GM06990 (cell line): ENCODE measurements around the gene LRRC63.
A peak's percentile ranks its signal among the peaks of the same experiment; 100 is the strongest.

Experiments
- DNase-seq: peaks from one replicate; pipeline ENCODE4 v3.0.0-alpha.2; 2011; ENCODE audit not compliant: insufficient read length; ENCODE audit errors: extremely low read depth
- H3K27me3 ChIP-seq: replicated peaks from 2 replicates; pipeline ENCODE4 v1.6.0; 2011; ENCODE audit warnings: low read length; ENCODE audit not compliant: control insufficient read depth, insufficient read depth
- H3K36me3 ChIP-seq: 2 replicates; pipeline ENCODE4 v1.5.1; 2011; ENCODE audit warnings: low read length; ENCODE audit not compliant: control insufficient read depth, insufficient read depth
- H3K4me3 ChIP-seq: replicated peaks from 2 replicates; pipeline ENCODE4 v1.5.1; 2011; ENCODE audit warnings: low read depth, mild to moderate bottlenecking, control low read depth, low read length
- TF ChIP-seq, protein P1 (sequence below): IDR thresholded peaks from 2 replicates; pipeline ENCODE4 v1.5.1; 2011; ENCODE audit warnings: low read length, control low read depth, mild to moderate bottlenecking, inconsistent platforms; ENCODE audit not compliant: insufficient read depth, poor library complexity, severe bottlenecking

The LRRC63 gene

DNA sequence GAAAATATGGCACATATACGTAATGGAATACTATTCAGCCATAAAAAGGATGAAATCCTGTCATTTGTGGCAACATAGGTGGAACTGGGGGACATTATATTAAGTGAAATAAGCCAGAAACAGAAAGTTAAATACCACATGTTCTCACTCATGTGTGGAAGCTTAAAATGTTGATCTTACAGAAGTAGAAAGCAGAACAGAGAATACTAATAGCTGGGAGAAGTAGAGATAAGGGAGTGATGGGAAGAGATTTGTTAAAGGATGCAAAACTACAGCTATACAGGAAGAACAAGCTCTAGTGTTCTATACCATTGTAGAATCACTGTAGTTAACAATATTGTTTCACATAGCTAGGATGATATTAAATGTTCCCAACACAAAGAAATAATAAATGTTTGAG lies 107.3 kb downstream of the LRRC63 start:
- Histone ChIP-seq H3K4me3 (no peak overlapping the region), H3K36me3 (no peaks in the 10 kb centered on the region), H3K27me3 (no peaks in the 10 kb centered on the region)
- TF ChIP-seq, protein P1, sequence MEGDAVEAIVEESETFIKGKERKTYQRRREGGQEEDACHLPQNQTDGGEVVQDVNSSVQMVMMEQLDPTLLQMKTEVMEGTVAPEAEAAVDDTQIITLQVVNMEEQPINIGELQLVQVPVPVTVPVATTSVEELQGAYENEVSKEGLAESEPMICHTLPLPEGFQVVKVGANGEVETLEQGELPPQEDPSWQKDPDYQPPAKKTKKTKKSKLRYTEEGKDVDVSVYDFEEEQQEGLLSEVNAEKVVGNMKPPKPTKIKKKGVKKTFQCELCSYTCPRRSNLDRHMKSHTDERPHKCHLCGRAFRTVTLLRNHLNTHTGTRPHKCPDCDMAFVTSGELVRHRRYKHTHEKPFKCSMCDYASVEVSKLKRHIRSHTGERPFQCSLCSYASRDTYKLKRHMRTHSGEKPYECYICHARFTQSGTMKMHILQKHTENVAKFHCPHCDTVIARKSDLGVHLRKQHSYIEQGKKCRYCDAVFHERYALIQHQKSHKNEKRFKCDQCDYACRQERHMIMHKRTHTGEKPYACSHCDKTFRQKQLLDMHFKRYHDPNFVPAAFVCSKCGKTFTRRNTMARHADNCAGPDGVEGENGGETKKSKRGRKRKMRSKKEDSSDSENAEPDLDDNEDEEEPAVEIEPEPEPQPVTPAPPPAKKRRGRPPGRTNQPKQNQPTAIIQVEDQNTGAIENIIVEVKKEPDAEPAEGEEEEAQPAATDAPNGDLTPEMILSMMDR: no peak
- DNase-seq: no peak

DNA sequence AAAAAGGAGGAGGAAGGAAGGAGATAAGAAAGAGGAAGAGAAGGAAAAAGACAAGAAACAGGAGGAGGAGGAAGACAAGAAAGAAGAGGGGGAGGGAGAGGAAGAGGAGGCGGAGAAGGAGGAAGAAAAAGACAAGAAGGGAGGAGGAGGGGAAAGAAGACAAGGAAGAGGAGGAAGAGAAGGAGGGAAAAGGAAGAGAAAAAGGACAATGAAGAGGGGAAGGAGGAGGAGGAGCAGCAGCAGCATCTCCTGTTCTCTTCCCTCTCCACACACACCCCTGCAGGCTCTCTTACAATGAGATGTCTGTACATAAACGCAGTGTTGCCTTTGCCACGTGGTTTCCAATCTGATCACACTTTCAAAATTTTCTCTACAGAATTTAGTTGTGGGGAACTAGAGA lies 108.7 kb downstream of the LRRC63 start:
- Histone ChIP-seq H3K27me3 (no peaks in the 10 kb centered on the region), H3K4me3 (no peak overlapping the region), H3K36me3 (no peaks in the 10 kb centered on the region)
- TF ChIP-seq, protein P1: no peak
- DNase-seq: no peak

DNA sequence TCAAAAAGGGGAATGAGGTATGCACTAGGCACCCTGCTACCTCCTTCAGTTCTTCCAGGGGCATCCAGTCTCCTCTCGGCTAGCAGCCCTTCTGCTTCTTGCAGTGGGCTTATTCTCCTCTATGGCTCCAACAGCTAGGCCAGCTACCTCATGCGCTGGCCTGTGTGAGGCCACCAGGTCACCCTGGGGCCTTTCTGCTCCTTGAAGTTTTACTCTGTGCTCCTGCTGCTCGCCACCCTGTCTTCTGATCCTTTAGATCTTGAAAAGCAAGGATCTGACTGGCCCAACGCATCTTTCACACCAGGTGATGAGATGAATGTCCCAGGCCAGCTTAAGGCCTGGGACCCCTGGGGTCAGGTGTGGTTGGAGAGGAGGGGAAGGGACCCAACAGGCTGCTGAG lies 109.1 kb downstream of the LRRC63 start:
- no peaks in the 10 kb centered on the region for H3K36me3 ChIP-seq
- no peak for DNase-seq
- H3K4me3 ChIP-seq: no peak overlapping the region
- TF ChIP-seq, protein P1: no peak
- no peaks in the 10 kb centered on the region for H3K27me3 ChIP-seq

DNA sequence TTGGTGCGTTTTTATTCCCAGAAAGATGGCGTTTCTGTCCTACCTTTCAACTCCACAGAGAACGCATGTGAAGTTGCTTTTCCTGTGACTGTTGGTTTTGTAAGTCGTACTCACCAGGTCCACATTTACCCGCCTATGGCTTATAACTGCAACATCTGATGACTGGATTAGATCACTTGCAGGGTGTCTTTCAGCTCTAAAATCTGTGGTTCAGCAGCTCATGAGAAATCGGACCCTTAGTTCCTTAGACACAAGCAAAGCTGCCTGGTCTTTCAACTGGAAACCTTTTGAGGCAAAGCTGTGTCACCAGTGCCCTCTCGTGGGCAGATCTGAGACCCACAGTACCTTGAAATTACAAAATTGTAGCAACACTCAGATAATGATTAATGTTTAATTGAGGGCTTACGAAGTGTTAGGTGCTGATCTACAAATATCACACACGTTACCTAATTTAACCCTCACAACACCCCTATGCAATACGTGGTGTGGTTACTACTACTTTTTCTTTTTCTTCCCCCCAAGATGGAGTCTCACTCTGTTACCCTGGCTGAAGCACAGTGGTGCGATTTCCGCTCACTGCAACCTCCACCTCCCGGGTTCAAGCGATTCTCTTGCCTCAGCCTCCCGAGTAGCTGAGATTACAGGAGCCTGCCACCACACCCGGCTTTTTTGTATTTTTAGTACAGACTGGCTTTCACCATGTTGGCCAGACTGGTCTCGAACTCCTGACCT lies 109.9 kb downstream of the LRRC63 start:
- H3K4me3 ChIP-seq: no peak overlapping the region
- no peak for DNase-seq
- no peaks in the 10 kb centered on the region for H3K36me3 ChIP-seq
- H3K27me3 ChIP-seq: no peaks in the 10 kb centered on the region
- TF ChIP-seq, protein P1: peak; percentile 77

DNA sequence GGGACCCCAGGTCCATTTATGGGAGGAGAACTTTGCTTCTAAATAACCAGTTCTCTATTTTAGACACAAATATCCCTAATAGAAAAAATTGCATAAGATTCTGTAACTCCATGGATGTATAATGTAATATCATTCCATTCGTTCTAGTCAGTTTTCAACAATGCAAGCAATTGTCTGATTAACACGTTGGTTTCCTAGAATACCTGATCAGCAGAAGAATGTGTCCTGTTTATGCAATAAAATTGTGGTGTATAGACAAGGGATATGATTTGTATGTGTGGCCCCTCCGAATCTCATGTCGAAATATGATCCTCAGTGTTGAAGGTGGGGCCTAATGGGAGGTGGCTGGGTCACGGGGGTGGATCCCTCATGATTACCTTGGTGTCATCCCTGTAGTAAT lies 113.2 kb downstream of the LRRC63 start:
- TF ChIP-seq, protein P1: no peak
- no peaks in the 10 kb centered on the region for H3K36me3 ChIP-seq
- no peak overlapping the region for H3K4me3 ChIP-seq
- DNase-seq: no peak
- no peaks in the 10 kb centered on the region for H3K27me3 ChIP-seq
